Right lobe of liver (tissue), 4 donors: ENCODE measurements around the gene CACNA2D4.

ENCODE experiments used
- CTCF ChIP-seq, 4 donors: fragments of 200-600 bp in 3 of 4; fragments of 450-650 bp in 1 of 4; IDR thresholded peaks; one replicate each; pipeline versions ENCODE4 v1.5.1 to v1.8.0; 2016 to 2022; ENCODE audit warnings: antibody characterized with exemption in 4 of 4, mild to moderate bottlenecking in 2 of 4
- POLR2A ChIP-seq: fragments of 450-650 bp; IDR thresholded peaks from one replicate; pipeline ENCODE4 v1.6.1; 2017; ENCODE audit warnings: antibody characterized with exemption, mild to moderate bottlenecking
- donor health status: DM: no; HTN: no; CAD: no.
- donor health status: DM: no; HTN: no; CAD: no.
- donor health status: DM: no; HTN: yes; CAD: no.

- no peak for TF ChIP-seq CTCF (IDR thresholded peaks at IDR 0.05)
- TF ChIP-seq POLR2A = no peak
Observed at GRCh38 chr12:1925684-1926006, 7.2 kb upstream of the CACNA2D4 start.
